Measurements from ENCODE around the gene VIPR1. TPM values are rescaled to one million over a fixed set of nuclear protein-coding genes. Genes with fewer than 3 reads are reported as not detected.

VIPR1 gene
- total and polyA plus RNA-seq, 2 donors (not counting 1 experiment from before 2014, with no cell fraction given), result 0.11 TPM; not detected in 1

DNA sequence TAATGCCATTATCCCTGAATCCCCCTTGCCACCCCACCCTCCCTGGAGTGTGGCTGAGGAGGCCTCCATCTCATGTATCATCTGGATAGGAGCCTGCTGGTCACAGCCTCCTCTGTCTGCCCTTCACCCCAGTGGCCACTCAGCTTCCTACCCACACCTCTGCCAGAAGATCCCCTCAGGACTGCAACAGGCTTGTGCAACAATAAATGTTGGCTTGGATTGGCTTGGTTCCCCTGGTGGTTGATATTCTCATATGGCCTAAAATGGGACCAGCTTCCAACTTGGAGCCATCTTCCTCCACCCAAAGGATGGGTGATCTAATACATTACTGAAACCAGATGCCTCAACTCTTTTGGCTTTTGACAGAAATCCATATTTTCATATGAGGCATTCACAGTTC, 34.9 kb downstream of the VIPR1 start:
- DNase-seq (ENCODE audit: low read depth in 2 of 2), result no peak
- H3K27me3 ChIP-seq (ENCODE audit: control insufficient read depth, insufficient read depth, low read length), result peaks cover 6% of the 10 kb centered on the region
- H3K4me1 ChIP-seq (ENCODE audit: control insufficient read depth, extremely low read depth, insufficient read depth, low read length), result no peaks in the 10 kb centered on the region
- H3K9ac ChIP-seq (ENCODE audit: insufficient read depth, low read length), result no peak overlapping the region
- no peak overlapping the region for H2AFZ ChIP-seq (ENCODE audit: low read length)
- no peaks in the 10 kb centered on the region for H3K36me3 ChIP-seq (ENCODE audit: control insufficient read depth, insufficient read depth, low read length)
- H3K9me3 ChIP-seq (ENCODE audit: control insufficient read depth, insufficient read depth, low read depth, low read length), result no peaks in the 10 kb centered on the region
- H3K4me3 ChIP-seq (replicated peaks in 1 of 4; ENCODE audit: control extremely low read depth in 1 of 4, insufficient read depth in 1 of 4, low read depth in 3 of 4, low read length in 4 of 4), result no peak overlapping the region
- no peaks in the 10 kb centered on the region for H3K79me2 ChIP-seq (ENCODE audit: control insufficient read depth, insufficient read depth, low read length)
- no peak overlapping the region for H3K27ac ChIP-seq (ENCODE audit: insufficient read depth, low read length)
- no peak for TF ChIP-seq EZH2 (IDR thresholded peaks at IDR 0.05; ENCODE audit: low read length, missing control alignments)
- TF ChIP-seq, protein P1, sequence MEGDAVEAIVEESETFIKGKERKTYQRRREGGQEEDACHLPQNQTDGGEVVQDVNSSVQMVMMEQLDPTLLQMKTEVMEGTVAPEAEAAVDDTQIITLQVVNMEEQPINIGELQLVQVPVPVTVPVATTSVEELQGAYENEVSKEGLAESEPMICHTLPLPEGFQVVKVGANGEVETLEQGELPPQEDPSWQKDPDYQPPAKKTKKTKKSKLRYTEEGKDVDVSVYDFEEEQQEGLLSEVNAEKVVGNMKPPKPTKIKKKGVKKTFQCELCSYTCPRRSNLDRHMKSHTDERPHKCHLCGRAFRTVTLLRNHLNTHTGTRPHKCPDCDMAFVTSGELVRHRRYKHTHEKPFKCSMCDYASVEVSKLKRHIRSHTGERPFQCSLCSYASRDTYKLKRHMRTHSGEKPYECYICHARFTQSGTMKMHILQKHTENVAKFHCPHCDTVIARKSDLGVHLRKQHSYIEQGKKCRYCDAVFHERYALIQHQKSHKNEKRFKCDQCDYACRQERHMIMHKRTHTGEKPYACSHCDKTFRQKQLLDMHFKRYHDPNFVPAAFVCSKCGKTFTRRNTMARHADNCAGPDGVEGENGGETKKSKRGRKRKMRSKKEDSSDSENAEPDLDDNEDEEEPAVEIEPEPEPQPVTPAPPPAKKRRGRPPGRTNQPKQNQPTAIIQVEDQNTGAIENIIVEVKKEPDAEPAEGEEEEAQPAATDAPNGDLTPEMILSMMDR (conservative IDR thresholded peaks at IDR 0.05 in 1 of 2, IDR thresholded peaks at IDR 0.05 in 1 of 2; ENCODE audit: low read depth in 1 of 2, low read length in 2 of 2), result no peak
- H3K4me2 ChIP-seq (ENCODE audit: extremely low read depth, insufficient read depth, low read length), result no peak overlapping the region
- no peaks in the 10 kb centered on the region for H4K20me1 ChIP-seq (ENCODE audit: control insufficient read depth, extremely low read depth, insufficient read depth, low read length)

DNA sequence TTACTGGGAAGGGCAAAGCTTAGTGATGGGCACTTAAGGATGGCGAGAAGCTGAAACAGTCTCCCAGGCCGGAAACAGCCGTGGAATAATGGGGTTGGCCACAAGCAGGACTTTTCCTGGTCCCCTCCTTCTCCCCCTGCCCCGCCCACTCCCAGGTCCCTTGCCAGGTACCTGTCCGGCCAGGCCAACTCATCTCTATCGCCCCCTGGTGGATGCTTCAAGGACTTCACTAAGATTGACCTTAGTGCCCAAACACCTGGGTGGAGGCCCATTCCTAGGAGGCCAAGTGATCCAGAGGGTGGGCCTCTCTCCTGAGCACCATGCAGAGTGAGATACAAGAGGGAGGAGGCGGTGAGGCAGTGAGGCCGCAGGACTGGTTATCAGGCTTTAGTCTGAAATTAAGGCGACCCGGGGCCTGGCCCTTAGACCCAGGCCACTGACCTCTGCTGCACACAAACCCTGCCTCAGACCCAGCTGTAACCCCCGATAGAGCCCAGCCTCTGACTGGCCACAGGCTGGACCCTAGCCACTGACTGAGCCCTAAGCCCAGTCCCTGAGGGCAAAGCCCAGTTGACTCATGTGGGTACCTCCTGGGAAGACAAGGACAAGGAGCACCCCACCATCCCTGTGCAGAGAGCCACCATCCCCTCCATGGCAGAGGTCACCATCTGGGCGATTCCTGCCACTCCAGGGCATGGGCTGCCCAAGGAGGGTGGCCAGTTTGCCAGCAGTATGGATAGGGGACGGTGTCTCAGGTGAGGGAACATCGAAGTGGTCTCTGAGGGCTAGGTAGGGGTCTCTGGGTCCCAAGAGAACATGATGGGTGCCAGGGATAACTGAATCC, 37.6 kb downstream of the VIPR1 start:
- Histone ChIP-seq H3K79me2 (ENCODE audit: control insufficient read depth, insufficient read depth, low read length) (no peaks in the 10 kb centered on the region), H3K4me2 (ENCODE audit: extremely low read depth, insufficient read depth, low read length) (no peak overlapping the region), H3K27ac (ENCODE audit: insufficient read depth, low read length) (no peak overlapping the region), H3K9ac (ENCODE audit: insufficient read depth, low read length) (no peak overlapping the region), H3K27me3 (ENCODE audit: control insufficient read depth, insufficient read depth, low read length) (no peaks in the 10 kb centered on the region), H2AFZ (ENCODE audit: low read length) (no peak overlapping the region), H3K4me3 (replicated peaks in 1 of 4; ENCODE audit: control extremely low read depth in 1 of 4, insufficient read depth in 1 of 4, low read depth in 3 of 4, low read length in 4 of 4) (no peak overlapping the region), H3K36me3 (ENCODE audit: control insufficient read depth, insufficient read depth, low read length) (no peaks in the 10 kb centered on the region), H4K20me1 (ENCODE audit: control insufficient read depth, extremely low read depth, insufficient read depth, low read length) (no peaks in the 10 kb centered on the region), H3K4me1 (ENCODE audit: control insufficient read depth, extremely low read depth, insufficient read depth, low read length) (no peaks in the 10 kb centered on the region), H3K9me3 (ENCODE audit: control insufficient read depth, insufficient read depth, low read depth, low read length) (no peaks in the 10 kb centered on the region)
- no peak for DNase-seq (ENCODE audit: low read depth in 2 of 2)
- TF ChIP-seq, protein P1 (conservative IDR thresholded peaks at IDR 0.05 in 1 of 2, IDR thresholded peaks at IDR 0.05 in 1 of 2; ENCODE audit: low read depth in 1 of 2, low read length in 2 of 2), result peak; percentile 44 to 63
- no peak for TF ChIP-seq EZH2 (IDR thresholded peaks at IDR 0.05; ENCODE audit: low read length, missing control alignments)

DNA sequence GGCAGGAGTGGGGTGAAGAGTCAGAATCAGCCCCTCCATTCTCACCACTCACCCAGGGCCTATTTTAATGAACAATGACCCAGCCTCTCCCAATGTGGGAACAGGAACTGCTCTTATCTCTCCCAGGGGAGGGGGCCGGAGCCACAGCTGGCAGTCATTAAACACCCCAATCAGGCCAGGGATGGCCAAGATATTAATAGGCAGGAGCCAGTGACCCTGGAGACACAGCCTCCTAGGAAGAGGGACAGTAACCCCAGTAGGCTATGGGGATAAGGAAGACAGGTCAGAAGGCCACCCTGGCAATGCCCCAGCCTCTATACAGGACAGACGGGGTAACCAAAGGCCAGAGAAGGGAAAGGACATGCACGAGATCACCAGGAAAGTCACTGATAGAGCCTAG, 38.6 kb downstream of the VIPR1 start:
- TF ChIP-seq, protein P1 (conservative IDR thresholded peaks at IDR 0.05 in 1 of 2, IDR thresholded peaks at IDR 0.05 in 1 of 2; ENCODE audit: low read depth in 1 of 2, low read length in 2 of 2), result no peak
- TF ChIP-seq EZH2 (IDR thresholded peaks at IDR 0.05; ENCODE audit: low read length, missing control alignments), result no peak

More for the DNA sequence above, 38.6 kb downstream of the VIPR1 start:
- H3K27me3 ChIP-seq (ENCODE audit: control insufficient read depth, insufficient read depth, low read length), result no peaks in the 10 kb centered on the region
- no peak overlapping the region for H3K27ac ChIP-seq (ENCODE audit: insufficient read depth, low read length)
- no peaks in the 10 kb centered on the region for H3K9me3 ChIP-seq (ENCODE audit: control insufficient read depth, insufficient read depth, low read depth, low read length)
- no peaks in the 10 kb centered on the region for H4K20me1 ChIP-seq (ENCODE audit: control insufficient read depth, extremely low read depth, insufficient read depth, low read length)
- H2AFZ ChIP-seq (ENCODE audit: low read length), result no peak overlapping the region
- H3K4me1 ChIP-seq (ENCODE audit: control insufficient read depth, extremely low read depth, insufficient read depth, low read length), result no peaks in the 10 kb centered on the region
- H3K4me2 ChIP-seq (ENCODE audit: extremely low read depth, insufficient read depth, low read length), result no peak overlapping the region
- no peaks in the 10 kb centered on the region for H3K79me2 ChIP-seq (ENCODE audit: control insufficient read depth, insufficient read depth, low read length)
- no peak overlapping the region for H3K9ac ChIP-seq (ENCODE audit: insufficient read depth, low read length)
- H3K4me3 ChIP-seq (replicated peaks in 1 of 4; ENCODE audit: control extremely low read depth in 1 of 4, insufficient read depth in 1 of 4, low read depth in 3 of 4, low read length in 4 of 4), result no peak overlapping the region
- no peaks in the 10 kb centered on the region for H3K36me3 ChIP-seq (ENCODE audit: control insufficient read depth, insufficient read depth, low read length)
- no peak for DNase-seq (ENCODE audit: low read depth in 2 of 2)
